Measurements from ENCODE around the gene FAF1. TPM values are rescaled to one million over a fixed set of nuclear protein-coding genes. Genes with fewer than 3 reads are reported as not detected.

Gene FAF1
- polyA plus RNA-seq, 1 of the 3 experiments (the other 2 are of a cell fraction) = 8.7 TPM

DNA sequence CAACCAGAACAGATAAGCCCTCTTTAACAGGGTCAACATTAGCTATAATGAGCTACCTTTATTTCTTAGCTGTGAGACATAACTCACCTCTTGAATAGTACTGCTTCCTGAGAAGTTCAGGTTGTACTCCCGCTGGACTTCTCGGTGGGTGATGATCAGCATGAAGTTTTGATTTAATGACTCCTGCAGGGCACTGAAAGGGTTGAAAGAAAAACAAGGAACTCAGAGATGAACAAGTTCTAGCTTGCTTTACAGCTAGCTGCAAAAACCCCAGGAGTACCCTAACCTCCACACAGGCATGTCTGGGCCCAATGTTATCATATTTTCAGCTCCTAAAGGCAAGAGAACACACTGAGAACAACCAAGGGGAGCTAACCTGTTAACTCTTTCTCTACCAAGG lies 254.4 kb downstream of the FAF1 start (continued):
- TF ChIP-seq, protein P1, sequence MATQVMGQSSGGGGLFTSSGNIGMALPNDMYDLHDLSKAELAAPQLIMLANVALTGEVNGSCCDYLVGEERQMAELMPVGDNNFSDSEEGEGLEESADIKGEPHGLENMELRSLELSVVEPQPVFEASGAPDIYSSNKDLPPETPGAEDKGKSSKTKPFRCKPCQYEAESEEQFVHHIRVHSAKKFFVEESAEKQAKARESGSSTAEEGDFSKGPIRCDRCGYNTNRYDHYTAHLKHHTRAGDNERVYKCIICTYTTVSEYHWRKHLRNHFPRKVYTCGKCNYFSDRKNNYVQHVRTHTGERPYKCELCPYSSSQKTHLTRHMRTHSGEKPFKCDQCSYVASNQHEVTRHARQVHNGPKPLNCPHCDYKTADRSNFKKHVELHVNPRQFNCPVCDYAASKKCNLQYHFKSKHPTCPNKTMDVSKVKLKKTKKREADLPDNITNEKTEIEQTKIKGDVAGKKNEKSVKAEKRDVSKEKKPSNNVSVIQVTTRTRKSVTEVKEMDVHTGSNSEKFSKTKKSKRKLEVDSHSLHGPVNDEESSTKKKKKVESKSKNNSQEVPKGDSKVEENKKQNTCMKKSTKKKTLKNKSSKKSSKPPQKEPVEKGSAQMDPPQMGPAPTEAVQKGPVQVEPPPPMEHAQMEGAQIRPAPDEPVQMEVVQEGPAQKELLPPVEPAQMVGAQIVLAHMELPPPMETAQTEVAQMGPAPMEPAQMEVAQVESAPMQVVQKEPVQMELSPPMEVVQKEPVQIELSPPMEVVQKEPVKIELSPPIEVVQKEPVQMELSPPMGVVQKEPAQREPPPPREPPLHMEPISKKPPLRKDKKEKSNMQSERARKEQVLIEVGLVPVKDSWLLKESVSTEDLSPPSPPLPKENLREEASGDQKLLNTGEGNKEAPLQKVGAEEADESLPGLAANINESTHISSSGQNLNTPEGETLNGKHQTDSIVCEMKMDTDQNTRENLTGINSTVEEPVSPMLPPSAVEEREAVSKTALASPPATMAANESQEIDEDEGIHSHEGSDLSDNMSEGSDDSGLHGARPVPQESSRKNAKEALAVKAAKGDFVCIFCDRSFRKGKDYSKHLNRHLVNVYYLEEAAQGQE (IDR thresholded peaks at IDR 0.05; ENCODE audit: low read depth, low read length) = no peak
- TF ChIP-seq JUND (IDR thresholded peaks at IDR 0.05) = no peak
- TF ChIP-seq GATA2 (CRISPR knock-in tag; IDR thresholded peaks at IDR 0.05) = no peak
- no peak for TF ChIP-seq NRF1 (IDR thresholded peaks at IDR 0.05; ENCODE audit: low read depth, low read length)
- TF ChIP-seq, protein P2, sequence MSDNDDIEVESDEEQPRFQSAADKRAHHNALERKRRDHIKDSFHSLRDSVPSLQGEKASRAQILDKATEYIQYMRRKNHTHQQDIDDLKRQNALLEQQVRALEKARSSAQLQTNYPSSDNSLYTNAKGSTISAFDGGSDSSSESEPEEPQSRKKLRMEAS (IDR thresholded peaks at IDR 0.05; ENCODE audit: low read depth) = no peak
- no peak for TF ChIP-seq TAF1 (IDR thresholded peaks at IDR 0.05; ENCODE audit: borderline replicate concordance, low read depth, low read length)
- TF ChIP-seq, protein P3, sequence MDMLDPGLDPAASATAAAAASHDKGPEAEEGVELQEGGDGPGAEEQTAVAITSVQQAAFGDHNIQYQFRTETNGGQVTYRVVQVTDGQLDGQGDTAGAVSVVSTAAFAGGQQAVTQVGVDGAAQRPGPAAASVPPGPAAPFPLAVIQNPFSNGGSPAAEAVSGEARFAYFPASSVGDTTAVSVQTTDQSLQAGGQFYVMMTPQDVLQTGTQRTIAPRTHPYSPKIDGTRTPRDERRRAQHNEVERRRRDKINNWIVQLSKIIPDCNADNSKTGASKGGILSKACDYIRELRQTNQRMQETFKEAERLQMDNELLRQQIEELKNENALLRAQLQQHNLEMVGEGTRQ (IDR thresholded peaks at IDR 0.05; ENCODE audit: borderline replicate concordance, low read depth, low read length) = no peak
- no peak for TF ChIP-seq MEF2A (IDR thresholded peaks at IDR 0.05; ENCODE audit: borderline replicate concordance, low read depth)
- no peak for TF ChIP-seq NFIC (IDR thresholded peaks at IDR 0.05; ENCODE audit: borderline replicate concordance)
- TF ChIP-seq, protein P4, sequence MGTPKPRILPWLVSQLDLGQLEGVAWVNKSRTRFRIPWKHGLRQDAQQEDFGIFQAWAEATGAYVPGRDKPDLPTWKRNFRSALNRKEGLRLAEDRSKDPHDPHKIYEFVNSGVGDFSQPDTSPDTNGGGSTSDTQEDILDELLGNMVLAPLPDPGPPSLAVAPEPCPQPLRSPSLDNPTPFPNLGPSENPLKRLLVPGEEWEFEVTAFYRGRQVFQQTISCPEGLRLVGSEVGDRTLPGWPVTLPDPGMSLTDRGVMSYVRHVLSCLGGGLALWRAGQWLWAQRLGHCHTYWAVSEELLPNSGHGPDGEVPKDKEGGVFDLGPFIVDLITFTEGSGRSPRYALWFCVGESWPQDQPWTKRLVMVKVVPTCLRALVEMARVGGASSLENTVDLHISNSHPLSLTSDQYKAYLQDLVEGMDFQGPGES (IDR thresholded peaks at IDR 0.05; ENCODE audit: low read depth, low read length) = no peak
- no peak for TF ChIP-seq MXI1 (IDR thresholded peaks at IDR 0.05; ENCODE audit: low read depth, low read length)
- no peak for TF ChIP-seq TEAD4 (IDR thresholded peaks at IDR 0.05; ENCODE audit: borderline replicate concordance, insufficient read depth)

DNA sequence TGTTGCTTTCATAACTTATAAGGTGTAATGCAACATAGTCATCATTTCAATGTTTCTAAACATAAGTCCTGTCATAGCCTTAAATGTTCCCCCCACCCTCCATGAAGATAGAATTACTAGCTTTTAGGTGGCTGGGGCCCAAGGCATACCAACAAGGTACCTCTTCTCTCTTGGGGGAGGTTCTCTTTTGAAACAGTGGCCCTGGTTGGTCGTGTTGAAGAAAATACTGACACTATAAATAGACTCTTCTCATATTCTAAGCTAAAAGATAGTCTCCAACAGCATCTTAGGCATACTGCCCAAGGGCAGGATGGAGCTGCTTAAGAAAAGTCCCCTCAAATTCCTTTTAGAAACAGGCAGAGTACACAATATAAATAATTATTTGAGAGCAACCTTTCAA lies 255.0 kb downstream of the FAF1 start:
- Histone ChIP-seq H3K4me1 (ENCODE audit: control insufficient read depth in 1 of 2, insufficient read depth in 2 of 2, low read depth in 1 of 2, low read length in 1 of 2) (peaks cover 0 to 2% of the 10 kb centered on the region in 2 experiments; a peak in 1 of 4 replicates), H3K27me3 (ENCODE audit: insufficient read depth) (no peaks in the 10 kb centered on the region), H3K9me3 (no peaks in the 10 kb centered on the region), H2AFZ (ENCODE audit: low read depth) (no peak overlapping the region), H3K4me2 (no peak overlapping the region), H3K4me3 (ENCODE audit: low read depth in 2 of 2, low read length in 1 of 2) (no peak overlapping the region), H3K9ac (no peak overlapping the region), H3K79me2 (ENCODE audit: insufficient read depth) (no peaks in the 10 kb centered on the region), H3K36me3 (replicated peaks in 1 of 2; ENCODE audit: control insufficient read depth in 1 of 2, insufficient read depth in 2 of 2, low read length in 1 of 2) (no peaks in the 10 kb centered on the region), H3F3A (replicated peaks; ENCODE audit: insufficient read depth) (peaks cover 4% of the 10 kb centered on the region), H4K20me1 (ENCODE audit: insufficient read depth) (no peaks in the 10 kb centered on the region), H3K9me2 (no peaks in the 10 kb centered on the region), H3K27ac (ENCODE audit: low read depth in 2 of 2, low read length in 1 of 2) (no peak overlapping the region)
- 36% methylated on average over 1 of the region's 1 CpG for WGBS (ENCODE audit: low lambda C conversion rate)
- ChIA-PET CTCF (interaction anchor here (1.2 to 3.9 kb wide), 16 partner anchors 8 to 484 kb away, joined by 3 to 39 read pairs (median 5); no protein-coding TSS in a partner anchor), POLR2A (no interaction called here)
- no peak for DNase-seq
- TF ChIP-seq MXI1 (IDR thresholded peaks at IDR 0.05; ENCODE audit: low read depth, low read length) = no peak
- no peak for TF ChIP-seq TEAD4 (IDR thresholded peaks at IDR 0.05; ENCODE audit: borderline replicate concordance, insufficient read depth)
- no peak for TF ChIP-seq TAF1 (IDR thresholded peaks at IDR 0.05; ENCODE audit: borderline replicate concordance, low read depth, low read length)
- TF ChIP-seq, protein P3 (IDR thresholded peaks at IDR 0.05; ENCODE audit: borderline replicate concordance, low read depth, low read length) = no peak
- no peak for TF ChIP-seq EZH2phosphoT487 (IDR thresholded peaks at IDR 0.05; ENCODE audit: borderline replicate concordance, low read depth)
- TF ChIP-seq FOSL2 (IDR thresholded peaks at IDR 0.05; ENCODE audit: borderline replicate concordance, low read depth) = no peak
- TF ChIP-seq, protein P4 (IDR thresholded peaks at IDR 0.05; ENCODE audit: low read depth, low read length) = no peak
- TF ChIP-seq RCOR1 (IDR thresholded peaks at IDR 0.05; ENCODE audit: low read length) = no peak
- no peak for TF ChIP-seq RFX5 (IDR thresholded peaks at IDR 0.05; ENCODE audit: low read length)
- no peak for TF ChIP-seq NFIC (IDR thresholded peaks at IDR 0.05; ENCODE audit: borderline replicate concordance)
- TF ChIP-seq SMC3 (IDR thresholded peaks at IDR 0.05; ENCODE audit: low read depth, low read length) = no peak
- no peak for TF ChIP-seq EP300 (IDR thresholded peaks at IDR 0.05; ENCODE audit: borderline replicate concordance in 1 of 2, low read depth in 1 of 2, low read length in 1 of 2)
- TF ChIP-seq RAD21 (IDR thresholded peaks at IDR 0.05; ENCODE audit: low read length) = no peak
- TF ChIP-seq, protein P5, sequence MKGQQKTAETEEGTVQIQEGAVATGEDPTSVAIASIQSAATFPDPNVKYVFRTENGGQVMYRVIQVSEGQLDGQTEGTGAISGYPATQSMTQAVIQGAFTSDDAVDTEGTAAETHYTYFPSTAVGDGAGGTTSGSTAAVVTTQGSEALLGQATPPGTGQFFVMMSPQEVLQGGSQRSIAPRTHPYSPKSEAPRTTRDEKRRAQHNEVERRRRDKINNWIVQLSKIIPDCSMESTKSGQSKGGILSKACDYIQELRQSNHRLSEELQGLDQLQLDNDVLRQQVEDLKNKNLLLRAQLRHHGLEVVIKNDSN (IDR thresholded peaks at IDR 0.05; ENCODE audit: borderline replicate concordance, low read depth) = no peak
- TF ChIP-seq, protein P2 (IDR thresholded peaks at IDR 0.05; ENCODE audit: low read depth) = no peak
